Measurements from ENCODE around the gene CCDC74A. TPM values are rescaled to one million over a fixed set of nuclear protein-coding genes. Genes with fewer than 3 reads are reported as not detected.
"Not testable (repeated sequence)": the region's sequence is repeated elsewhere in the genome, so short reads cannot be mapped to it uniquely, and the experiment has no call there.

CCDC74A gene
- total RNA-seq, 1 donor from 2014 or later: 19.9 TPM

GRCh38 chr2:131488306-131489205 lies 39.1 kb upstream of the CCDC74A start:
- H3K36me3 Mint-ChIP-seq: no peaks in the 10 kb centered on the region
- H3K27ac Mint-ChIP-seq: no peak overlapping the region
- no peaks in the 10 kb centered on the region for H3K27me3 Mint-ChIP-seq
- H3K4me3 Mint-ChIP-seq: no peak overlapping the region
- H3K9me3 Mint-ChIP-seq: no peaks in the 10 kb centered on the region
- no peak for DNase-seq (ENCODE audit: extremely low spot score, unreplicated experiment)
- TF ChIP-seq CTCF (conservative IDR thresholded peaks at IDR 0.05): no peak
- H3K4me1 Mint-ChIP-seq (ENCODE audit: unreplicated experiment): peaks cover 4% of the 10 kb centered on the region

GRCh38 chr2:131490616-131491468 lies 36.8 kb upstream of the CCDC74A start:
- H3K9me3 Mint-ChIP-seq; DNase-seq (ENCODE audit: extremely low spot score, unreplicated experiment); H3K4me1 Mint-ChIP-seq (ENCODE audit: unreplicated experiment); H3K36me3 Mint-ChIP-seq; H3K27ac Mint-ChIP-seq; H3K27me3 Mint-ChIP-seq: not testable (repeated sequence)
- H3K4me3 Mint-ChIP-seq: peak overlapping the region; percentile 86

- not testable (repeated sequence) for H3K4me1 Mint-ChIP-seq (ENCODE audit: unreplicated experiment); DNase-seq (ENCODE audit: extremely low spot score, unreplicated experiment); H3K36me3 Mint-ChIP-seq; H3K9me3 Mint-ChIP-seq; H3K27ac Mint-ChIP-seq; H3K27me3 Mint-ChIP-seq
- H3K4me3 Mint-ChIP-seq: peak overlapping the region; percentile 86
Observed at GRCh38 chr2:131491469-131491836, 36.2 kb upstream of the CCDC74A start.

- peak; percentile 91 for DNase-seq (ENCODE audit: extremely low spot score, unreplicated experiment)
- not testable (repeated sequence) for H3K36me3 Mint-ChIP-seq; H3K27me3 Mint-ChIP-seq; H3K9me3 Mint-ChIP-seq; H3K4me1 Mint-ChIP-seq (ENCODE audit: unreplicated experiment)
- H3K4me3 Mint-ChIP-seq: peak within 1 kb of the TSS; percentile 98
- H3K27ac Mint-ChIP-seq: peak within 1 kb of the TSS; percentile 98
Observed at GRCh38 chr2:131492015-131492417, 35.7 kb upstream of the CCDC74A start, which contains the start of gene MZT2A. MZT2A (minus strand) TSS chr2:131492397; CDS start chr2:131492376, 21 bp downstream.

- Mint-ChIP-seq H3K27ac (peak overlapping the region; percentile 98), H3K9me3 (no peaks in the 10 kb centered on the region), H3K36me3 (no peaks in the 10 kb centered on the region), H3K4me3 (peak overlapping the region; percentile 98), H3K4me1 (ENCODE audit: unreplicated experiment) (peaks cover 4% of the 10 kb centered on the region), H3K27me3 (no peaks in the 10 kb centered on the region)
- TF ChIP-seq CTCF (conservative IDR thresholded peaks at IDR 0.05): peak; percentile 84
- peak; percentile 95 for DNase-seq (ENCODE audit: extremely low spot score, unreplicated experiment)
Observed at GRCh38 chr2:131492418-131493198, 35.1 kb upstream of the CCDC74A start.

GRCh38 chr2:131493199-131493968 lies 34.3 kb upstream of the CCDC74A start:
- Mint-ChIP-seq H3K27me3 (no peaks in the 10 kb centered on the region), H3K27ac (peak overlapping the region; percentile 98), H3K4me3 (peak overlapping the region; percentile 98), H3K36me3 (no peaks in the 10 kb centered on the region), H3K9me3 (no peaks in the 10 kb centered on the region), H3K4me1 (ENCODE audit: unreplicated experiment) (peaks cover 4% of the 10 kb centered on the region)
- DNase-seq (ENCODE audit: extremely low spot score, unreplicated experiment): no peak
- TF ChIP-seq CTCF (conservative IDR thresholded peaks at IDR 0.05): no peak

GRCh38 chr2:131495506-131495905 lies 32.2 kb upstream of the CCDC74A start:
- not testable (repeated sequence) for H3K9me3 Mint-ChIP-seq; DNase-seq (ENCODE audit: extremely low spot score, unreplicated experiment); H3K4me1 Mint-ChIP-seq (ENCODE audit: unreplicated experiment); H3K36me3 Mint-ChIP-seq; H3K27ac Mint-ChIP-seq; H3K27me3 Mint-ChIP-seq
- H3K4me3 Mint-ChIP-seq: peak overlapping the region; percentile 61

GRCh38 chr2:131498321-131498973 lies 29.2 kb upstream of the CCDC74A start:
- H3K36me3 Mint-ChIP-seq; H3K9me3 Mint-ChIP-seq; H3K4me3 Mint-ChIP-seq; H3K27ac Mint-ChIP-seq; H3K4me1 Mint-ChIP-seq (ENCODE audit: unreplicated experiment); DNase-seq (ENCODE audit: extremely low spot score, unreplicated experiment); H3K27me3 Mint-ChIP-seq: not testable (repeated sequence)

- H3K4me1 Mint-ChIP-seq (ENCODE audit: unreplicated experiment); H3K27ac Mint-ChIP-seq; H3K27me3 Mint-ChIP-seq; H3K4me3 Mint-ChIP-seq; H3K9me3 Mint-ChIP-seq; DNase-seq (ENCODE audit: extremely low spot score, unreplicated experiment); H3K36me3 Mint-ChIP-seq: not testable (repeated sequence)
Observed at GRCh38 chr2:131503587-131503986, 24.1 kb upstream of the CCDC74A start.
